K562 (cell line): ENCODE data around the gene KRT72. TPM values are rescaled to one million over a fixed set of nuclear protein-coding genes. Genes with fewer than 3 reads are reported as not detected.

Source experiments
- ATAC-seq: fragments of 200-7000 bp; cut with Tn5 transposase; 3 replicates; pipeline ENCODE4 v1.9.1; 2020; ENCODE audit warnings: moderate library complexity
- BruUV-seq: library from RNA; stranded (reverse); fragments of 400-500 nt; replicated peaks from 2 replicates; lab custom pipeline; 2021; lab: Mats Ljungman, UMichigan
- CTCF ChIA-PET: fragments of 300-600 bp; formaldehyde crosslinking; extraction: SDS; loops from one replicate; lab custom pipeline; 2021; ENCODE audit warnings: low intra/inter-chr PET ratio; lab: Yijun Ruan, JAX
- POLR2A ChIA-PET: fragments of 300-600, 350-650 bp; sonication (Branson Sonifier 250); formaldehyde crosslinking; extraction: SDS; loops from one replicate; lab custom pipeline; 2021; ENCODE audit warnings: antibody characterized with exemption, inconsistent platforms; lab: Yijun Ruan, JAX
- DNase-seq, 4 experiments: peaks; one replicate each; pipeline versions ENCODE4 v3.0.0 to v3.0.0-alpha.2; 2011 to 2018; ENCODE audit warnings: low spot score in 3 of 4, mixed read lengths in 3 of 4; ENCODE audit errors: extremely low read depth in 1 of 4
- FAIRE-seq: peaks from 2 replicates; lab custom pipeline; 2011; peaks lifted over from hg19 to GRCh38; lab: Jason Lieb, UNC
- H2AFZ ChIP-seq: 2 replicates; pipeline ENCODE4 v1.6.0; 2011; ENCODE audit warnings: low read depth, low read length, control low read depth, inconsistent platforms
- H3K27ac ChIP-seq: fragments of 200-600 bp; 3 replicates; pipeline ENCODE4 v1.8.0; 2011; ENCODE audit warnings: low read depth, mild to moderate bottlenecking, control low read depth, inconsistent platforms, low read length, moderate library complexity, mixed read lengths; ENCODE audit errors: extremely low read depth
- H3K27me3 ChIP-seq, 2 experiments: fragments of 300-600 bp in 1 of 2; 2 replicates in 1 of 2; 3 replicates in 1 of 2; pipeline versions ENCODE4 v1.6.0 to v1.8.0; 2011; ENCODE audit warnings: inconsistent platforms in 2 of 2, low read length in 2 of 2, mild to moderate bottlenecking in 1 of 2, mixed read lengths in 1 of 2, moderate library complexity in 1 of 2; ENCODE audit not compliant: control insufficient read depth in 2 of 2, insufficient read depth in 2 of 2
- H3K36me3 ChIP-seq: fragments of 300-600 bp; 3 replicates; pipeline ENCODE4 v1.8.0; 2011; ENCODE audit warnings: mild to moderate bottlenecking, low read length, inconsistent platforms; ENCODE audit not compliant: control insufficient read depth, insufficient read depth
- H3K4me1 ChIP-seq, 2 experiments: fragments of 200-600 bp in 1 of 2; replicated peaks in 1 of 2; 2 replicates in 1 of 2; 3 replicates in 1 of 2; pipeline versions ENCODE4 v1.5.1 to v1.8.0; 2011; ENCODE audit warnings: inconsistent platforms in 2 of 2, low read length in 2 of 2, mild to moderate bottlenecking in 1 of 2, mixed read lengths in 1 of 2, moderate library complexity in 1 of 2; ENCODE audit not compliant: control insufficient read depth in 2 of 2, insufficient read depth in 2 of 2
- H3K4me2 ChIP-seq: 2 replicates; pipeline ENCODE4 v1.6.1; 2011; ENCODE audit warnings: low read length, control low read depth, inconsistent platforms, mixed read lengths; ENCODE audit not compliant: insufficient read depth
- H3K4me3 ChIP-seq: fragments of 200-600 bp; sonication (generic), shearing (Covaris generic); 2 replicates; pipeline ENCODE4 v1.5.1; 2016; ENCODE audit warnings: control low read depth, inconsistent platforms
- H3K79me2 ChIP-seq: fragments of 200-600 bp; 3 replicates; pipeline ENCODE4 v1.8.0; 2011; ENCODE audit warnings: low read length, inconsistent platforms; ENCODE audit not compliant: control insufficient read depth, insufficient read depth
- H3K9ac ChIP-seq, 2 experiments: 2 replicates each; pipeline versions ENCODE4 v1.6.0 to v1.6.1; 2011; ENCODE audit warnings: low read depth in 2 of 2, low read length in 2 of 2, control low read depth in 1 of 2, inconsistent platforms in 1 of 2, mild to moderate bottlenecking in 1 of 2, mixed read lengths in 1 of 2; ENCODE audit not compliant: insufficient read depth in 1 of 2
- H3K9me1 ChIP-seq: one replicate; pipeline ENCODE4 v1.6.0; 2011; ENCODE audit warnings: inconsistent platforms, mild to moderate bottlenecking, low read length, moderate library complexity; ENCODE audit not compliant: control insufficient read depth, insufficient read depth
- H3K9me3 ChIP-seq: replicated peaks from 2 replicates; pipeline ENCODE4 v1.5.1; 2011; ENCODE audit warnings: low read depth, low read length, inconsistent platforms; ENCODE audit not compliant: control insufficient read depth, insufficient read depth
- H4K20me1 ChIP-seq: replicated peaks from 2 replicates; pipeline ENCODE4 v1.6.1; 2011; ENCODE audit warnings: low read length, inconsistent platforms, mixed read lengths; ENCODE audit not compliant: control insufficient read depth, insufficient read depth
- NR4A1 ChIP-seq, 2 experiments: fragments of 250-450 bp in 1 of 2; fragments of 450-650 bp in 1 of 2; sonication (Bioruptor Pico) in 1 of 2; IDR thresholded peaks; 2 replicates each; pipeline versions ENCODE4 v1.4.0 to v1.6.1; 2016 to 2020; ENCODE audit warnings: mild to moderate bottlenecking in 2 of 2, missing compliant biosample characterization in 1 of 2, missing genetic modification characterization in 1 of 2, moderate library complexity in 1 of 2
- RCOR1 ChIP-seq, 2 experiments: IDR thresholded peaks; 2 replicates each; pipeline ENCODE4 v1.6.1; 2012; ENCODE audit warnings: low read depth in 2 of 2, low read length in 2 of 2, borderline replicate concordance in 1 of 2, improper control_type of control experiment in 1 of 2
- WGBS: fragments of 100-300 bp; shearing (Covaris generic); methylation state at CpG from one replicate; pipeline ENCODE4 v1.1.6; 2016; ENCODE audit warnings: low coverage, mixed read lengths; ENCODE audit not compliant: insufficient coverage; ENCODE audit errors: missing lambda C conversion rate; 5-methylcytosine and 5-hydroxymethylcytosine counted together
- in situ Hi-C: fragments of 300-500 bp; cut with MboI; formaldehyde crosslinking; loops from 4 replicates; pipeline ENCODE4 v1.15.0; 2018; ENCODE audit warnings: inconsistent platforms, mixed read lengths
- intact Hi-C: fragments of 100-400 bp; cut with micrococcal nuclease; formaldehyde crosslinking; loops from 2 replicates; pipeline ENCODE4 v1.14.2; 2022
- polyA plus RNA-seq, 8 experiments: library from polyadenylated mRNA; depleted of rRNA in 4 of 8; stranded (reverse) in 5 of 8; unstranded in 3 of 8; fragments of >200 nt; fragmentation: Nextera tagmentation in 2 of 8; fragmentation: Illumina TruSeq in 1 of 8; extraction: Ambion mirVana in 2 of 8; extraction: Trizol in 1 of 8; gene quantifications; 2 replicates each; pipeline versions ENCODE4 v1.2.1 to v1.2.3, GENCODE V29; 2011 to 2014; ENCODE audit warnings: inconsistent platforms in 1 of 8, missing spikeins in 1 of 8
- total RNA-seq, 7 experiments: library from RNA; depleted of rRNA in 6 of 7; stranded (reverse); fragments of >200 nt in 6 of 7; fragmentation: Illumina TruSeq in 2 of 7; extraction: Trizol in 2 of 7; gene quantifications; 2 replicates each; pipeline versions ENCODE4 v1.2.1 to v1.2.3, GENCODE V29; 2011 to 2021; ENCODE audit warnings: low replicate concordance in 1 of 7

Gene KRT72
- total and polyA plus RNA-seq, 9 of the 15 experiments (the other 6 are each of a cell fraction or from before 2014, with no cell fraction given) = not detected

GRCh38 chr12:52613384-52614030 lies 12.2 kb upstream of the KRT72 start:
- in situ Hi-C loops = no loop called here
- ATAC-seq = no peak
- H3K9ac ChIP-seq = no peak overlapping the region
- TF ChIP-seq RCOR1 (IDR thresholded peaks at IDR 0.05; ENCODE audit: borderline replicate concordance in 1 of 2, low read depth in 2 of 2, low read length in 2 of 2) (no peak), NR4A1 (CRISPR knock-in tag; IDR thresholded peaks at IDR 0.05) (0 out of 2 replicates have a peak, but pooled peaks have one; percentile 25), NR4A1 (tag; IDR thresholded peaks at IDR 0.05) (no peak)
- TF ChIP-seq, all 486 proteins: peak for 1
- WGBS = 53% methylated on average over 9 of the region's 9 CpGs
- H3K9me3 ChIP-seq = no peaks in the 10 kb centered on the region
- no peak overlapping the region for H3K27ac ChIP-seq
- intact Hi-C loops = no loop called here
- H3K4me2 ChIP-seq = no peak overlapping the region
- ChIA-PET CTCF (no interaction called here), POLR2A (no interaction called here)
- H3K4me1 ChIP-seq = peaks cover 0 to 4% of the 10 kb centered on the region in 2 experiments; a peak in 3 of 5 replicates
- peaks cover 7 to 44% of the 10 kb centered on the region in 2 experiments; a peak in 4 of 5 replicates for H3K27me3 ChIP-seq
- no peaks in the 10 kb centered on the region for H3K36me3 ChIP-seq
- FAIRE-seq = no peak
- no peaks in the 10 kb centered on the region for H3K9me1 ChIP-seq
- 0 out of 2 replicates have a peak, but pooled peaks cover 2% of the 10 kb centered on the region for H4K20me1 ChIP-seq
- no peak for DNase-seq
- H3K79me2 ChIP-seq = no peaks in the 10 kb centered on the region
- no peak overlapping the region for H2AFZ ChIP-seq
- no TSS peak for BruUV-seq
- H3K4me3 ChIP-seq = no peak overlapping the region
